ENCODE measurements around the gene LARGE1.

The LARGE1 gene

GRCh38 chr22:33722816-33723215 is 197.5 kb downstream of the LARGE1 start:
- no peak for DNase-seq (ENCODE audit: low read depth in 2 of 2)

- DNase-seq (ENCODE audit: low read depth in 2 of 2) = no peak
These were observed 200.0 kb downstream of the LARGE1 start for GRCh38 chr22:33720166-33720878.

GRCh38 chr22:33717694-33718396 is 202.4 kb downstream of the LARGE1 start:
- DNase-seq (ENCODE audit: low read depth in 2 of 2) = no peak

- DNase-seq (ENCODE audit: low read depth in 2 of 2) = no peak
These were observed 204.9 kb downstream of the LARGE1 start for GRCh38 chr22:33715237-33715985.

- no peak for DNase-seq (ENCODE audit: low read depth in 2 of 2)
These were observed 209.9 kb downstream of the LARGE1 start for GRCh38 chr22:33710326-33710725.

- no peak for DNase-seq (ENCODE audit: low read depth in 2 of 2)
These were observed 212.7 kb downstream of the LARGE1 start for GRCh38 chr22:33707581-33707980.

GRCh38 chr22:33706100-33706499 is 214.2 kb downstream of the LARGE1 start:
- no peak for DNase-seq (ENCODE audit: low read depth in 2 of 2)

- DNase-seq (ENCODE audit: low read depth in 2 of 2) = no peak
These were observed 221.1 kb downstream of the LARGE1 start for GRCh38 chr22:33699176-33699575.

GRCh38 chr22:33697640-33698039 is 222.6 kb downstream of the LARGE1 start:
- DNase-seq (ENCODE audit: low read depth in 2 of 2) = no peak

- DNase-seq (ENCODE audit: low read depth in 2 of 2) = no peak
These were observed 229.1 kb downstream of the LARGE1 start for GRCh38 chr22:33691057-33691630.

GRCh38 chr22:33688903-33689302 is 231.4 kb downstream of the LARGE1 start:
- no peak for DNase-seq (ENCODE audit: low read depth in 2 of 2)

GRCh38 chr22:33687464-33687863 is 232.8 kb downstream of the LARGE1 start:
- DNase-seq (ENCODE audit: low read depth in 2 of 2) = no peak

- DNase-seq (ENCODE audit: low read depth in 2 of 2) = no peak
These were observed 236.2 kb downstream of the LARGE1 start for GRCh38 chr22:33684087-33684486.

- no peak for DNase-seq (ENCODE audit: low read depth in 2 of 2)
These were observed 237.3 kb downstream of the LARGE1 start for GRCh38 chr22:33682927-33683326.

- no peak for DNase-seq (ENCODE audit: low read depth in 2 of 2)
These were observed 239.6 kb downstream of the LARGE1 start for GRCh38 chr22:33680632-33681031.

- DNase-seq (ENCODE audit: low read depth in 2 of 2) = no peak
These were observed 241.8 kb downstream of the LARGE1 start for GRCh38 chr22:33678523-33678922.

GRCh38 chr22:33677536-33677935 is 242.7 kb downstream of the LARGE1 start:
- DNase-seq (ENCODE audit: low read depth in 2 of 2) = no peak

GRCh38 chr22:33674357-33674756 is 245.9 kb downstream of the LARGE1 start:
- DNase-seq (ENCODE audit: low read depth in 2 of 2) = no peak

GRCh38 chr22:33669746-33670145 is 250.5 kb downstream of the LARGE1 start:
- DNase-seq (ENCODE audit: low read depth in 2 of 2) = no peak

GRCh38 chr22:33666961-33667619 is 253.2 kb downstream of the LARGE1 start:
- no peak for DNase-seq (ENCODE audit: low read depth in 2 of 2)

- no peak for DNase-seq (ENCODE audit: low read depth in 2 of 2)
These were observed 253.9 kb downstream of the LARGE1 start for GRCh38 chr22:33666279-33666960.
